Measurements from ENCODE around the gene ELOVL2.

DNA sequence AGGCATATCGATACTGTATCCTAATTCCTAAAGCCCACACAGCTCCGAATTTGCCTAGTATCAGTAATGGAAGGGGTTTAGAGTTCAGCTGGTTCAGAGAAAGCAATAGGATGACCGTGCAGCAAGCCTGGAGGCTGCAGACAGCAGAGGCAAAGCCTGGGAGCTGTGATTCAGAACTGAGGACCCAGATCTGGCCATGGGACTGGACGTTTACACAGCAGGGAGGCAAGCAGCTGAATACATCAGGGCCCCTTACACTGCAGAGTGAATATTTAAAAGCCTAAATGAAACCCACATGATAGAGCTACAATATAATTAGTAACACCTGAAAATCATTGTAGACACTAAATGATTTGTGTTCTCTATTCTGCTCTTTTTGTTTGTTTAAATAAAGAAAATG lies 38.0 kb downstream of the ELOVL2 start:
- TF ChIP-seq, protein P1, sequence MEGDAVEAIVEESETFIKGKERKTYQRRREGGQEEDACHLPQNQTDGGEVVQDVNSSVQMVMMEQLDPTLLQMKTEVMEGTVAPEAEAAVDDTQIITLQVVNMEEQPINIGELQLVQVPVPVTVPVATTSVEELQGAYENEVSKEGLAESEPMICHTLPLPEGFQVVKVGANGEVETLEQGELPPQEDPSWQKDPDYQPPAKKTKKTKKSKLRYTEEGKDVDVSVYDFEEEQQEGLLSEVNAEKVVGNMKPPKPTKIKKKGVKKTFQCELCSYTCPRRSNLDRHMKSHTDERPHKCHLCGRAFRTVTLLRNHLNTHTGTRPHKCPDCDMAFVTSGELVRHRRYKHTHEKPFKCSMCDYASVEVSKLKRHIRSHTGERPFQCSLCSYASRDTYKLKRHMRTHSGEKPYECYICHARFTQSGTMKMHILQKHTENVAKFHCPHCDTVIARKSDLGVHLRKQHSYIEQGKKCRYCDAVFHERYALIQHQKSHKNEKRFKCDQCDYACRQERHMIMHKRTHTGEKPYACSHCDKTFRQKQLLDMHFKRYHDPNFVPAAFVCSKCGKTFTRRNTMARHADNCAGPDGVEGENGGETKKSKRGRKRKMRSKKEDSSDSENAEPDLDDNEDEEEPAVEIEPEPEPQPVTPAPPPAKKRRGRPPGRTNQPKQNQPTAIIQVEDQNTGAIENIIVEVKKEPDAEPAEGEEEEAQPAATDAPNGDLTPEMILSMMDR (IDR thresholded peaks at IDR 0.05; ENCODE audit: low read depth, low read length), result no peak
- TF ChIP-seq POLR2A (IDR thresholded peaks at IDR 0.05; ENCODE audit: extremely low read depth, insufficient read length), result no peak
- no peak for TF ChIP-seq MYC (IDR thresholded peaks at IDR 0.05; ENCODE audit: low read depth, low read length)
- no peak for TF ChIP-seq MAX (IDR thresholded peaks at IDR 0.05; ENCODE audit: low read depth, low read length)
